A673 (cell line): ENCODE measurements around the gene C11orf71. TPM values are rescaled to one million over a fixed set of nuclear protein-coding genes. Genes with fewer than 3 reads are reported as not detected.

Source experiments
- BruUV-seq: library from RNA; stranded (reverse); fragments of 400-500 nt; replicated peaks from 2 replicates; lab custom pipeline; 2021; lab: Mats Ljungman, UMichigan
- CTCF ChIA-PET: fragments of 300-600 bp; sonication (Branson Sonifier 250); formaldehyde crosslinking; loops from one replicate; lab custom pipeline; 2022; ENCODE audit warnings: antibody characterized with exemption; lab: Charles Lee
- POLR2A ChIA-PET: fragments of 300-600 bp; sonication (Branson Sonifier 250); formaldehyde crosslinking; loops from one replicate; lab custom pipeline; 2022; ENCODE audit warnings: antibody characterized with exemption; ENCODE audit not compliant: low non-redundant PET; lab: Charles Lee
- DNase-seq: peaks from one replicate; pipeline ENCODE4 v3.0.0-alpha.2; 2015; ENCODE audit warnings: low spot score
- H3K27ac ChIP-seq: fragments of 200-600 bp; sonication (generic); 2 replicates; pipeline ENCODE4 v1.5.1; 2016; ENCODE audit warnings: mixed run types, low read depth, mild to moderate bottlenecking, mixed read lengths, antibody characterized with exemption, low read length; ENCODE audit not compliant: poor library complexity, severe bottlenecking
- H3K27me3 ChIP-seq: fragments of 200-600 bp; sonication (generic); replicated peaks from 2 replicates; pipeline ENCODE4 v1.6.1; 2017; ENCODE audit warnings: mixed run types, low read depth, mild to moderate bottlenecking, mixed read lengths, antibody characterized with exemption, low read length; ENCODE audit not compliant: insufficient read depth, poor library complexity
- H3K36me3 ChIP-seq: fragments of 200-600 bp; sonication (generic); 2 replicates; pipeline ENCODE4 v1.6.1; 2016; ENCODE audit warnings: mixed run types, mild to moderate bottlenecking, mixed read lengths, antibody characterized with exemption, low read length; ENCODE audit not compliant: insufficient read depth, poor library complexity, severe bottlenecking
- H3K4me1 ChIP-seq: fragments of 200-600 bp; sonication (generic); 2 replicates; pipeline ENCODE4 v1.6.1; 2017; ENCODE audit warnings: mixed run types, mild to moderate bottlenecking, mixed read lengths, antibody characterized with exemption, low read length; ENCODE audit not compliant: insufficient read depth, poor library complexity, severe bottlenecking
- H3K4me3 ChIP-seq: fragments of 200-600 bp; sonication (generic); 2 replicates; pipeline ENCODE4 v1.5.1; 2016; ENCODE audit warnings: low read depth, mixed run types, mild to moderate bottlenecking, mixed read lengths, low read length; ENCODE audit not compliant: poor library complexity, severe bottlenecking
- H3K9me3 ChIP-seq: fragments of 200-600 bp; sonication (generic); 2 replicates; pipeline ENCODE4 v1.6.1; 2016; ENCODE audit warnings: mixed run types, low read depth, mild to moderate bottlenecking, mixed read lengths, antibody characterized with exemption, low read length; ENCODE audit not compliant: poor library complexity, severe bottlenecking
- EZH2 ChIP-seq: fragments of 200-600 bp; sonication (generic); IDR thresholded peaks from 2 replicates; pipeline ENCODE4 v1.6.1; 2017; ENCODE audit warnings: borderline replicate concordance, low read depth, mild to moderate bottlenecking, mixed read lengths, antibody characterized with exemption, low read length; ENCODE audit not compliant: poor library complexity, severe bottlenecking
- intact Hi-C: fragments of 100-400 bp; cut with micrococcal nuclease; formaldehyde crosslinking; loops from one replicate; pipeline ENCODE4 v1.10.0; 2022; ENCODE audit not compliant: unreplicated experiment
- total RNA-seq: library from RNA; stranded (reverse); gene quantifications from 2 replicates; pipeline ENCODE4 v1.2.3, GENCODE V29; 2021
- TF ChIP-seq, protein P1 (sequence below): fragments of 300-800, 200-600 bp; sonication (generic); conservative IDR thresholded peaks from 2 replicates; pipeline ENCODE4 v1.5.1; 2017; ENCODE audit warnings: low read depth, mild to moderate bottlenecking, antibody characterized with exemption, low read length, moderate library complexity, mixed read lengths

The C11orf71 gene
- total RNA-seq, 1 experiment from 2014 or later, result 7.4 TPM

DNA sequence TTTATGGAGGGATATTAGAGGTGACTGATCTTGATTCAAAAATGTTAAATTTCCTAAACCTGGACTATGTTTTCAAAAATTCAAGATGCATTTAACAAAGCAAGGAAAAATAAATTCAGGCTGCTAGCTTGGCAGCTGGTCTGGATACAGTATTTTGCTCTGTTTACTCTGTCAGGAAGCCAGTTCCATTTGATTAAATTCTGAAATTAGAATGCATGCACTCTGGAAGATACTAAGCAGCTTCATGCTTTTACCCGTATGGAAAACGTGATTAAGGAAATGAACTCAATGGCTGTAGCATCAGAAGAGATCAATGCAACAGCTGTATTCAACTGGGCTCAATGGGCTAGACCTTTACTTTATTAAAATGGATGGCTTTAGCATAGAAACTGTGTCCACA is 14.2 kb downstream of the C11orf71 start:
- BruUV-seq, result no TSS peak
- Histone ChIP-seq H3K27me3 (no peaks in the 10 kb centered on the region), H3K4me1 (no peaks in the 10 kb centered on the region), H3K36me3 (no peaks in the 10 kb centered on the region), H3K9me3 (no peaks in the 10 kb centered on the region), H3K27ac (no peak overlapping the region), H3K4me3 (no peak overlapping the region)
- ChIA-PET POLR2A (no interaction called here), CTCF (no interaction called here)
- no peak for DNase-seq
- no peak for TF ChIP-seq EZH2
- TF ChIP-seq, protein P1, sequence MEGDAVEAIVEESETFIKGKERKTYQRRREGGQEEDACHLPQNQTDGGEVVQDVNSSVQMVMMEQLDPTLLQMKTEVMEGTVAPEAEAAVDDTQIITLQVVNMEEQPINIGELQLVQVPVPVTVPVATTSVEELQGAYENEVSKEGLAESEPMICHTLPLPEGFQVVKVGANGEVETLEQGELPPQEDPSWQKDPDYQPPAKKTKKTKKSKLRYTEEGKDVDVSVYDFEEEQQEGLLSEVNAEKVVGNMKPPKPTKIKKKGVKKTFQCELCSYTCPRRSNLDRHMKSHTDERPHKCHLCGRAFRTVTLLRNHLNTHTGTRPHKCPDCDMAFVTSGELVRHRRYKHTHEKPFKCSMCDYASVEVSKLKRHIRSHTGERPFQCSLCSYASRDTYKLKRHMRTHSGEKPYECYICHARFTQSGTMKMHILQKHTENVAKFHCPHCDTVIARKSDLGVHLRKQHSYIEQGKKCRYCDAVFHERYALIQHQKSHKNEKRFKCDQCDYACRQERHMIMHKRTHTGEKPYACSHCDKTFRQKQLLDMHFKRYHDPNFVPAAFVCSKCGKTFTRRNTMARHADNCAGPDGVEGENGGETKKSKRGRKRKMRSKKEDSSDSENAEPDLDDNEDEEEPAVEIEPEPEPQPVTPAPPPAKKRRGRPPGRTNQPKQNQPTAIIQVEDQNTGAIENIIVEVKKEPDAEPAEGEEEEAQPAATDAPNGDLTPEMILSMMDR, result no peak
- intact Hi-C loops, result no loop called here

DNA sequence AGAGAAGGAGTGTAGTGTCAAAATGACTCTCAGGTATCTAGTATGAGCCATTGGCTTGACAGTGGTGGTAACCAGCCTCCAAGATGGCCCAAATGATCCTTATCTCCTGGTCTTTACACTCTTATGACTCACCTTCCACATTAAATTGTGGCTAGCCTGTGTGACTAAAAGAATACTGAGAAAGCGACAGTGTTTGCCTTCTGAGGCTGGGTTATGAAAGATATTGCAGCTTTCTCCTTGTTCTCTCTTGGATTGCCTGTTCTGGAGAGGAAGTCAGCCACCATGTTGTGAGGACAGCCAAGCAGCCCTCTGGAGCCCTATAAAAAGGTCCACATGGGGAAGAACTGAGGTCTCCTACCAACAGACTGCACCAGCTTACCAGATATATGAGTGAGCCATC is 15.8 kb downstream of the C11orf71 start:
- intact Hi-C loops, result no loop called here
- ChIA-PET POLR2A (no interaction called here), CTCF (no interaction called here)
- Histone ChIP-seq H3K4me1 (no peaks in the 10 kb centered on the region), H3K27me3 (no peaks in the 10 kb centered on the region), H3K27ac (no peak overlapping the region), H3K9me3 (no peaks in the 10 kb centered on the region), H3K4me3 (no peak overlapping the region), H3K36me3 (no peaks in the 10 kb centered on the region)
- BruUV-seq, result no TSS peak
- no peak for TF ChIP-seq EZH2
- TF ChIP-seq, protein P1, result no peak
- no peak for DNase-seq

DNA sequence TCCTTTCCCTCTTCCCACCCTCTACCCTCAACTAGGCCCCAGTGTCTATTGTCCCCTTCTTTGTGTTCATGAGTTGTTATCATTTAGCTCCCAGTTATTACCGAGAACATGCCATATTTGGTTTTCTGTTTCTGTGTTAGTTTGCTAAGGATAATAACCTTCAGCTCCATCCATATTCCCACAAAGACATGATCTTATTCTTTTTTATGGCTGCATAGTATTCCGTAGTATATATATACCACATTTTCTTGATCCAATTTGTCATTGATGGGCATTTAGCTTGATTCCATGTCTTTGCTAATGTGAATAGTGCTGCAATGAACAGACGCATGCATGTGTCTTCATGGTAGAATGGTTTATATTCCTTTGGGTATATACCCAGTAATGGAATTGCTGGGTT is 17.8 kb downstream of the C11orf71 start:
- H3K36me3 ChIP-seq, result no peaks in the 10 kb centered on the region
- ChIA-PET CTCF (no interaction called here), POLR2A (no interaction called here)
- no peaks in the 10 kb centered on the region for H3K4me1 ChIP-seq
- intact Hi-C loops, result no loop called here
- H3K27ac ChIP-seq, result no peak overlapping the region
- H3K9me3 ChIP-seq, result no peaks in the 10 kb centered on the region
- no TSS peak for BruUV-seq
- no peak for TF ChIP-seq EZH2
- TF ChIP-seq, protein P1, result no peak
- no peak for DNase-seq
- H3K4me3 ChIP-seq, result no peak overlapping the region
- no peaks in the 10 kb centered on the region for H3K27me3 ChIP-seq
